ENCODE data around the gene CYSLTR2. TPM values are rescaled to one million over a fixed set of nuclear protein-coding genes. Genes with fewer than 3 reads are reported as not detected.

Gene CYSLTR2
- not detected in 2 replicates for total RNA-seq

GRCh38 chr13:48653472-48653939 lies at the start of gene CYSLTR2:
TSS of gene CYSLTR2 (plus strand) at chr13:48653929. CDS start at chr13:48706818, 52,889 bp downstream.

Other genes with a start within 250 kb of the CYSLTR2 start
- 3.1 and 10.2 TPM in 2 replicates for gene LPAR6, start 240.8 kb upstream of the CYSLTR2 start, total RNA-seq
- gene RCBTB2, start 120.8 kb upstream of the CYSLTR2 start, total RNA-seq, result 9.5 and 11.1 TPM in 2 replicates

All from smooth muscle cell of trachea (primary cell).